Urinary bladder (tissue), 4 donors: ENCODE data around the gene DAB1. TPM values are rescaled to one million over a fixed set of nuclear protein-coding genes. Genes with fewer than 3 reads are reported as not detected.

Experiments
- DNase-seq: peaks from one replicate; pipeline ENCODE4 v3.0.0-alpha.2; 2015; ENCODE audit errors: extremely low spot score
- H3K27ac ChIP-seq: one replicate; pipeline ENCODE4 v1.5.1; 2013; ENCODE audit warnings: low read depth, mild to moderate bottlenecking, moderate library complexity
- H3K36me3 ChIP-seq: one replicate; pipeline ENCODE4 v1.6.1; 2013; ENCODE audit warnings: mild to moderate bottlenecking, moderate library complexity; ENCODE audit not compliant: insufficient read depth
- H3K4me1 ChIP-seq: one replicate; pipeline ENCODE4 v1.6.1; 2013; ENCODE audit warnings: mild to moderate bottlenecking, moderate library complexity; ENCODE audit not compliant: insufficient read depth
- H3K4me3 ChIP-seq: one replicate; pipeline ENCODE4 v1.5.1; 2013; ENCODE audit warnings: low read depth, low read length
- WGBS: extraction: QIAGEN DNeasy Blood & Tissue Kit; methylation state at CpG from one replicate; pipeline ENCODE4 v1.1.7; 2013; 5-methylcytosine and 5-hydroxymethylcytosine counted together
- polyA plus RNA-seq: library from polyadenylated mRNA; stranded (reverse); fragments of 200-250 nt; gene quantifications from one replicate; pipeline ENCODE4 v1.2.3, GENCODE V29; 2013
- total RNA-seq: library from RNA; depleted of rRNA; stranded (reverse); fragments of >200 nt; gene quantifications from one replicate; pipeline ENCODE4 v1.2.3, GENCODE V29; 2014
- donor health status: healthy with polysubstance abuse.
- donor health status: healthy.

Gene DAB1
- total and polyA plus RNA-seq, 2 donors: 0.86 to 4.9 TPM

DNA sequence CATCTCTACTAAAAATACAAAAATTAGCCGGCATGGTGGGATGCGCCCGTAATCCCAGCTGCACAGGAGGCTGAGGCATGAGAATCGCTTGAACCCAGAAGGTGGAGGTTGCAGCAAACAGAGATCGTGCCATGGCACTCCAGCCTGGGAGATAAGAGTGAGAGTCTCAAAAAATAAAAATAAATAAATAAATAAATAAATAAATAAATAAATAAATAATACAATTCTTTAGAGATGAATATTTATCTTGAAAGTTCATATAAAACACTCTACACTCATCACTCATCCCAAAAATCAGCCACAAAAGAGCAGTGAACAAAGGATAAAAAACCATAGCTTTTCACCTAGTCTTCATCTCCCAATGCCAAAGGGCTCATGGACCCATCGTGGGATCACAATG lies 295.9 kb downstream of the DAB1 start:
- Histone ChIP-seq H3K36me3 (no peaks in the 10 kb centered on the region), H3K4me1 (no peaks in the 10 kb centered on the region), H3K27ac (no peak overlapping the region), H3K4me3 (no peak overlapping the region)
- WGBS: 96% methylated on average over 6 of the region's 6 CpGs
- no peak for DNase-seq

DNA sequence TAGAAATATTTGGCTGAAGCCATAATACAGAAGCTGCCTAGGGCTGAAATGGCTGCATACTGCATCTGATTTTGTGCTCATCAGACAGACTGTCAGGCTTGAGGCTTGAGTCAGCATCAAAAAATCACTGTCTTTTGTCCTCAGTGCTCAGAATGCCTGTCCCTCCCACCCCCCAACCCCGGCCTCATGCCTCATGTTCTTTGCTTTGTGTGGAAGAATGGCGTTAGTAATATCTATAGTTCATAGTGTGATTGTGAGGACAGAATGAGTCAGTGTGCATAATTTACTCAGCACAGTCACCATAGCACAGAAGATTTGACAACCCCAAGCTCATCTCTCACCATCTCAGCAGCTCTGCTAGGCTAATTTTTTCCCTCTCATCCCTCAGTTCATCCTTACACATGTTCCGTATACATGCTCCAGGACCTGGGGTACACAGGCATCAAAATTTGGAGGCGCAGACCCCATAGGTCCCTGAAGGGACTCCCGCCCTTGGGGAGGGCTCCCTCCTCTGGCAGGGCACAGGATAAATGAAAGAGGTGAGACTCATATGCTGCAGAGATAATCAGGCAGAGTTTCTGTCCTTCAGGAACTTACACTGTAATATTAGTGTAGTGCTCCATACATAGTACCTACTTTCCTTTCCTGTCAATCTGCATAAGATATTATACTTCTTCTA lies 299.0 kb downstream of the DAB1 start:
- no peak overlapping the region for H3K4me3 ChIP-seq
- no peaks in the 10 kb centered on the region for H3K36me3 ChIP-seq
- H3K4me1 ChIP-seq: no peaks in the 10 kb centered on the region
- DNase-seq: no peak
- WGBS: 85% methylated on average over 5 of the region's 5 CpGs
- no peak overlapping the region for H3K27ac ChIP-seq

DNA sequence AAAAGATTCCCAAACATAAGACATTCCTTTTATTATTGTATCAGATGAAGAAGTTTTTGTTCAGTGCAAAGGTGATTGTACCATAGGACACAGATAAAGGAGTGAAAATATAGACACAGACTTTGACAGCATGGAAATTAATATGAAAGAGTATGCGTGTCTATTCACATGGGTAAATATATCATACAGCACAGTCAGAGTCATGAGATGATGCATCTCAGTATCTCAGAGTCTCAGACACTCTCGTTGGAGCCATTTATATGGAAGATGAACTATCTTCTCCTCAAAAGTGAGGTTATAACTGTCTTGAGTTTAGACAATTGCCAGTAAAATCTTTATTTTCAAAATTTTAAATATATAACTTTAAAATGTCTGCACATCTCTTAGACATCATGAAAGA lies 299.7 kb downstream of the DAB1 start:
- Histone ChIP-seq H3K27ac (no peak overlapping the region), H3K4me3 (no peak overlapping the region), H3K36me3 (no peaks in the 10 kb centered on the region), H3K4me1 (no peaks in the 10 kb centered on the region)
- WGBS: 84% methylated on average over 2 of the region's 2 CpGs
- DNase-seq: no peak

DNA sequence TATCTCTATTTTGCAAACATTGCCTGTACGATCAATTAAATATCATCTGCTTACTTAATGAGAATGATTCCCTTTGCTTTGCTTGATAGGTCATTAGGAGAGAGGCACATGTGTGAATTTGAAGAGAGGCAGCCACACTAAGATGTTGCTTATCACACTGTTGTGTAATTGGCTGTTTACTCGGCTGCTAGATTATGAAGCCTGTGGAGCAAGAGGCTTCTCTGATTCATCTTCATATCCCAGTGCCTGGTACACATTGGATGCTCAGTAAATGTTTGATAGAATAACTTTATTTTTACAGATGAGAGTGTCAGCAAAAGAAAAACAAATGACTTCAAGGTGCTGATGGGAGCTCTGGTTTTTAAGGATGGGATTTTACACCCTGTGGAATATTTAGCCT lies 301.8 kb downstream of the DAB1 start:
- H3K27ac ChIP-seq: no peak overlapping the region
- no peak overlapping the region for H3K4me3 ChIP-seq
- 80% methylated on average over 2 of the region's 2 CpGs for WGBS
- H3K4me1 ChIP-seq: no peaks in the 10 kb centered on the region
- no peaks in the 10 kb centered on the region for H3K36me3 ChIP-seq
- DNase-seq: no peak

DNA sequence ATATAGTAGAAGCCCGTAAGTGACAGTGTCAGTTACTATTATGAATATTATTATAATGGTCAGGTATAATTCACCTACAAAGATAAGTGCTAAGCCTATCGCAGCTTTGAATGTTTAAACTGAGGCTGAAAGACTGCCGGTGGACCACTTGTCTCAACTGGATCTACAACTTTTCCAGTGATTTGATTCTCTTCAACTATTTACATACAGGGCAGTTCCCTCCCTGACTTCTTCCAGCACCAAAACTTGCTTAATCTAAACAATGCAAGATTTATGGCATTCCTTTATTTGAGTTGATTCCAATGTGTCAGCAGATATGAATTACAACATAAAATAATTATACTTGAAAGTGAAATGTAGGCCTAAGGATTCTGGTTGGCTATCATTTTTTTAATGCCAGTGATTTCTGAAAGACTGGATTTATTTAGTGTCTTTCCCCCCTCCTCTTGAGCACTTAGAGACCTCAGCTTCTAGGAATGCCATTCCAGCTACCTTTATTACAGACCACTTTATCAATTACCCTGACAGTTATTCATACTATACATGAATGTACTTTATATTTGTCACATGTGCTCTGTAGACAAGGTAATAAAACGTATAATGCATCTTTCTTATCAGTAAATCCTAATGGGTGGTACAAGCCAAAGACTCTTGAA lies 304.8 kb downstream of the DAB1 start:
- no peak overlapping the region for H3K27ac ChIP-seq

DNA sequence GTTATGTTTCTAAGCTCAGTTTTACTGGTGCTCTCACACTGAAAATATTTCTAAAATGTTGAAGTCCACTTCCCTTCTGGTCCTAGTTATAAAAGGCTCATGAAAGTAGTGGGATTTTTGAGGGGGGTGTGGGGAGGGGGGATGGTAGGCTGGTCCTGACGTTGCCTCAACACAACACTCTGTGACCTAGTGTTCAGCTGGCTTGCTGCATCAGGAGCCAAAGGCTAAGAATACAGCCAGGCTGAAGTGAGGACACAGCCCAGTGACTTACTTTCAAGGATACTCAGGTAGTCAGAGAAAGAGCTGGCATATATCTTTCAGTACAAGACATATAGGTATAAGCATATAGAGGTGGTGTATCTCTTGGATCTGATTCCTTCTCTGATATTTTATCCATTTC lies 306.1 kb downstream of the DAB1 start:
- no peak overlapping the region for H3K27ac ChIP-seq
- DNase-seq: no peak
- no peak overlapping the region for H3K4me3 ChIP-seq
- H3K36me3 ChIP-seq: no peaks in the 10 kb centered on the region
- H3K4me1 ChIP-seq: no peaks in the 10 kb centered on the region
- 45% methylated on average over 1 of the region's 1 CpG for WGBS

More for the DNA sequence above, 304.8 kb downstream of the DAB1 start:
- Histone ChIP-seq H3K4me3 (no peak overlapping the region), H3K4me1 (no peaks in the 10 kb centered on the region), H3K36me3 (no peaks in the 10 kb centered on the region)
- DNase-seq: no peak
- WGBS: 54% methylated on average over 4 of the region's 4 CpGs

DNA sequence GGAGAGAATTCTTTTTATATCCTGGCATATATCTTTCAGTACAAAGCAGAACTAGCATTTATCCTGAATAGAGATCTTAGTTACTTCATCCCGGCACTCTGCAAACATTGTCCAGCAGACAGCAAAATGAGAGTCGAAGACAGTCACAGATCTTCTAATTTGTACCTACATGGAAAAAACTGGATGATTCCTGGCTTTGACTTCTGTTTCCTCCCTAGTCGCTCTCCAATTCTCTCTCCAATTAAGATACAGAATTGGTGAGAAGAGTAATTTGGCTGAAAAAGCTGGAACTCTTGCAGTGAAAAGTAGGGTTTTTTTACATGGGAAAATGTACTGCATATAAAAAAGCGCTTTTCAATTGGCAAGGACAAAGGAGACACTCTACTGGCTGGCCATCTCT lies 307.0 kb downstream of the DAB1 start:
- Histone ChIP-seq H3K36me3 (no peaks in the 10 kb centered on the region), H3K27ac (no peak overlapping the region), H3K4me3 (no peak overlapping the region), H3K4me1 (no peaks in the 10 kb centered on the region)
- no peak for DNase-seq
- WGBS: 76% methylated on average over 4 of the region's 4 CpGs

DNA sequence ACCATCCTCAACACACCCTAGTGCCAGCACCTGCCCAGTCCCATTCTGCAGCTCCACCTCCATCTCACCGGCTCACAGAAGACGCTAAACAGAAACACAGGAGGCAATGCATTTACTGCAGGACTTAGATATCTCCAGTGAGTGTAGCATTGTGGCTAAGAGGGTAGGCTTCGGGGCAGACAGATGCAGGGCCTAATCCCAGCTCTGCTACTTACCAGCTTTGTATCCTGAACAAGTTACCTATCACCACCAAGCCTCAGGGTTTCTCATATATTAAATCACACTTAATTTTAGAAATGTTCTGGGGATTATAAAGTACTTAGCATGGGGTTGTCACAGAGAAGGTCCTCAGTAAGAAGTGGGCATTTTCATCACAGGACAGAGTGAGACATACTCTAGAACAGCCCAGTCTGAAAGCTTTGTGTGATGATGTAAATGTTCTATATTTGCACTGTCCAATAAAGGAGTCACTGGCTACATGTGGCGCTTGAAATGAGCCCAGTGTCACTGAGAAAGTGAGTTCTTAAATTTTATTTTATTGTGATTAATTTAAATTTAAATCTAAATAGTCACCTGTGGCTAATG lies 308.7 kb downstream of the DAB1 start:
- Histone ChIP-seq H3K36me3 (no peaks in the 10 kb centered on the region), H3K4me1 (no peaks in the 10 kb centered on the region), H3K4me3 (no peak overlapping the region), H3K27ac (no peak overlapping the region)
- no peak for DNase-seq
- 90% methylated on average over 4 of the region's 4 CpGs for WGBS

DNA sequence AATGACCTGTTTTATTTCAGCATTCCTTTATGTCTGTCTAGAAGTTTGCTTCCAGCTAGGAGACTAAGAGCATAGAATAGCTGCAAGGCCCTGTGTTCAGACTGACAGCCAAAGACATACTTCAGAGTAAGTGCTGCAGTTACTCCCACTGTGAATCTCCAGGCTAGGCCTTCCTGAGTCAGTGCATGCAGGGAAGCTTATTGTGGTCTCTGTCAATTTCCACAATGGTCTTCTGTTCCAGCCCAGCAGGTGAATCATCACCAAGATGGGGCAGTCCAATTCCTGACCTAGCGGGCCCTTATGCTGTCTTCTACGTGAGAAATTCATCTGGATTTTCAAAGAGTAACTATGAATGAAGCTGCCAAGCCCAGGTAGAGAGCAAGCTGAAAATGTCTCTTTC lies 311.7 kb downstream of the DAB1 start:
- Histone ChIP-seq H3K27ac (no peak overlapping the region), H3K4me3 (no peak overlapping the region), H3K36me3 (no peaks in the 10 kb centered on the region), H3K4me1 (no peaks in the 10 kb centered on the region)
- WGBS: 63% methylated on average over 2 of the region's 2 CpGs
- no peak for DNase-seq

DNA sequence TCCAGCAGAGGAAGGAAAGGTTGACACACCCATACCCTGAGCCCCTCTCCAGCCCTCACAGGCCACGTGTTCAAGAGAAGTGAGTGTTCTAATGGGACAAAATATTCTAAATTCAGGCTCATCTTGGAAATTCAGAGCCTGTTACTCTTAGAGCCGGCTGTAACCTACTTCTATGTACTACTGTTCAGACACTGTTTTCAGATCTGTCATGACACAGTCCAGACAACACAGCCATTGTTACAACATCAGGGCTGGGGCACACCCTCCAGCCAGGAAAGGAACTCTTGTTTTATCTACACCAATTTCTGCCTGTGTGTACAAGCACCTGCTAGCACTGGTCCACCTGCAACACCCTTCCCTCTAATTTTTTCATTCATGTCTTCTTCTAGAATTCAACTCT lies 312.7 kb downstream of the DAB1 start:
- WGBS: 79% methylated on average over 2 of the region's 2 CpGs

DNA sequence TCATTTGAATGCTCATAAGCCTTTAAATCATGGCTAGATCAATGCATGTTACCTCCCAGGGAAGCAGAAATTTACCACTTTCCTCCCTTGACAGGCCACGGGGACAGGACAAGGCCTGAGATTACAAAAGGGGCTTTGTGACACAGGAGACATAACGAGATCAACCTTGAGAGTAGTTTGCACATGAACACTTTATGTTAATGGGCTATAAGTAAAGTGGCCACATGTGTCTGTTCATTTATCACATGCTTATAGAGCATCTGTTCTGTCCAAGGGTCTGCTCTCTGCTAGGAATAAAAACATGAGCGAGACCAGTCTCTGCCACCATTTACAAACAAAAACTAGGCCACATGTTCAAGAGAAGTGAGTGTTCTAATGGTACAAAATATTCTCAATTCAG lies 314.0 kb downstream of the DAB1 start:
- Histone ChIP-seq H3K27ac (no peak overlapping the region), H3K4me1 (no peaks in the 10 kb centered on the region), H3K4me3 (no peak overlapping the region), H3K36me3 (no peaks in the 10 kb centered on the region)
- WGBS: 83% methylated on average over 3 of the region's 3 CpGs
- DNase-seq: no peak

More for the DNA sequence above, 312.7 kb downstream of the DAB1 start:
- Histone ChIP-seq H3K4me1 (no peaks in the 10 kb centered on the region), H3K36me3 (no peaks in the 10 kb centered on the region), H3K4me3 (no peak overlapping the region), H3K27ac (no peak overlapping the region)
- no peak for DNase-seq

DNA sequence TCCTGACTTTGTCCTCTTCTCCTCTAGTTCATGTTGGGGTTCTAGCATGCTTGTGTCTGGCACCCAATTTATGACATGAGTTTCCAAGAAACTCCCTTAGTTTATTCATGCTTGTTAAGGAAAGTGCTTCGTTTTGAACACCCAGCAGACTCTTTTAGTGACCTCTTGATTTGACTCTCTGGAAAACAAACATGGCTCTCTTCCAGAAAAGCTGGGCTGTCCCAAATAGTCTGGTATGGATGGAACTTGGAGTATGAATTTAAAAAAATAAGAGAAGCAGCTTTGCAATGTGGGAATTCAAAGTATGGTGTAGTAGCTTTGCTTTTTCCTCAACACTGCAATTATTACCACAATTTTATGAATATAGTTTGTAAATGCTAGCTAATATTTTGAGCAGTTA lies 314.6 kb downstream of the DAB1 start:
- Histone ChIP-seq H3K4me1 (no peaks in the 10 kb centered on the region), H3K27ac (no peak overlapping the region), H3K36me3 (no peaks in the 10 kb centered on the region), H3K4me3 (no peak overlapping the region)
- no peak for DNase-seq
- WGBS: 51% methylated on average over 1 of the region's 1 CpG

DNA sequence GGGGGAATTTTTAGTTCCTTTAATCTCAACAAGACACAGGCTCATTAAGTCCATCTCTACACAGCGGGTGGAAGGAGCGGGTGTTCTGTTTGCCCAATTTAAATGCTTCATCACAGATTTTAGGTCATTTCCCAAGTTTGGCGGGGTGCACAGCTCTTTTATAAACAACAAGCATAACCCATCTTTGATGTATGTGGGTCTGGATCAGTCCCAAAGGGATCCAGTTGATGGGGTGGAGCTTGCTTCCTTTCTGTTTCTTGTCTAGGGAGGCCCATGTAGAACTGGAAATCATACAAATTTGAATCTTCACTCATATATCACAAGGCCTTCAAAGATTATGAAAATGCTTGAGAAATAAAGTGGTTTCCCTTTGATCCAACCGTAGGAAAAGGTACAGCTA lies 317.6 kb downstream of the DAB1 start:
- 72% methylated on average over 4 of the region's 4 CpGs for WGBS

DNA sequence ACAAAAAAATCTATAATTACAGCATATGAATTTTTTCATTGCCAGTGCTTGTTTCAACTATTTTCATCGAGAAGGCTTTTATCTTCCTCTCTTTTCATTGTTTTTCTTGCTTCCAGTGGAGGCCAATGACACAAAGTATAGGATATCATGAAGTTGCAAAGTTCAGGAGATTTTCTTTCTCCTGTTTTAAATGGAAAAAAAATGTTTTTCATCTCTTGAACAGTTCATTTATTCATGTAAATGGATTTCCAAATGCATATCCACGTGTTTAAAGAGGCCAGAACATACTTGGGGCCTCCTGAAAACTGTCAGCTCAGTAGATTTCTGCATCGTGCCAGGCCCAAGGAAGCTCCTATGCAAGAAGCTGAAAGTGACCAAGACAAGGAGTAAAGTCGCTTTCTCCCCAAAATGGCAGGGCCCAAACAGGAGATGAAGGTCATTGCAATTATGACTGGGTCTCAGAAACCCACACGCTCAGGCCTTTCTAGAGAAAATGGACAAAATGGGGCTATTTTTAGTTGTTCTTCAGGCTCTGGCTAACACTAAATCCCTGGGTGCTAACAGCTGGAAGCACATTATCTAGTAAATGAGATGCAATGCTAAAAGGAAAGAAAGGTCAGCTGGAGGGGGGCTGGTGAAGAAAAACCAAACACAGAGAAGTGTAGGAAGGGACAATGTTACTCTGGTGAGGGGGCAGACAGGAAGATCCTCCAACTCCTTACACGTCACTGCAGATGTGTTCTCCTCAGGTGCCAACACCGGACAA lies 321.1 kb downstream of the DAB1 start:
- H3K27ac ChIP-seq: no peak overlapping the region
- no peak overlapping the region for H3K4me3 ChIP-seq
- H3K4me1 ChIP-seq: no peaks in the 10 kb centered on the region
- whole genome bisulfite sequencing: 70% methylated on average over 7 of the region's 7 CpGs
- no peak for DNase-seq
- no peaks in the 10 kb centered on the region for H3K36me3 ChIP-seq

More for the DNA sequence above, 317.6 kb downstream of the DAB1 start:
- Histone ChIP-seq H3K4me1 (no peaks in the 10 kb centered on the region), H3K27ac (no peak overlapping the region), H3K4me3 (no peak overlapping the region), H3K36me3 (no peaks in the 10 kb centered on the region)
- DNase-seq: no peak
